OCI-LY1 (cell line): ENCODE data around the gene AHCY.

ENCODE experiments used
- EZH2 ChIP-seq: fragments of 200-600 bp; sonication (generic), shearing (Covaris generic); IDR thresholded peaks from 2 replicates; pipeline ENCODE4 v1.8.0; 2017; ENCODE audit warnings: borderline replicate concordance, mixed run types, mild to moderate bottlenecking, antibody characterized with exemption, low read length, moderate library complexity, mixed read lengths
- TF ChIP-seq, protein P1 (sequence below): fragments of 200-600 bp; sonication (generic), shearing (Covaris generic); IDR thresholded peaks from 2 replicates; pipeline ENCODE4 v1.5.1; 2017; ENCODE audit warnings: mild to moderate bottlenecking, antibody characterized with exemption, low read length, moderate library complexity, mixed read lengths

DNA sequence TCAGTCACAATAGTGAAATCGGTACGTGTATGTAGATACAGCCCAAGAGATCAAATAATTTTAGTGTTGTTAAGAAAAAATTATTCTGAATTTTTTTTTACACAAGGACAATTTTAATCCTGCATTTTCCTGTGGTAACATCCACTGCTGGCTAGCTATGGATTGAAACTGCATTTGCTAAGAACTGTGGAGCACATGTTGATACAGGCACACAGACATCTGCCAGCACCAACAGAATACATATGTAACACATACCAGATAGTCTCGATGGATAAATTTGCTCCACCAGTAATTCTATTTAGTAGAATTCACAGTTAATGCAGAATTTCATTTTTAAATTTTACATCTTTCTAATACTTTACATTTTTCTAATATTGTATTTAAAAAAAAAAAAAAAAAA lies 59.8 kb downstream of the AHCY start:
- TF ChIP-seq, protein P1, sequence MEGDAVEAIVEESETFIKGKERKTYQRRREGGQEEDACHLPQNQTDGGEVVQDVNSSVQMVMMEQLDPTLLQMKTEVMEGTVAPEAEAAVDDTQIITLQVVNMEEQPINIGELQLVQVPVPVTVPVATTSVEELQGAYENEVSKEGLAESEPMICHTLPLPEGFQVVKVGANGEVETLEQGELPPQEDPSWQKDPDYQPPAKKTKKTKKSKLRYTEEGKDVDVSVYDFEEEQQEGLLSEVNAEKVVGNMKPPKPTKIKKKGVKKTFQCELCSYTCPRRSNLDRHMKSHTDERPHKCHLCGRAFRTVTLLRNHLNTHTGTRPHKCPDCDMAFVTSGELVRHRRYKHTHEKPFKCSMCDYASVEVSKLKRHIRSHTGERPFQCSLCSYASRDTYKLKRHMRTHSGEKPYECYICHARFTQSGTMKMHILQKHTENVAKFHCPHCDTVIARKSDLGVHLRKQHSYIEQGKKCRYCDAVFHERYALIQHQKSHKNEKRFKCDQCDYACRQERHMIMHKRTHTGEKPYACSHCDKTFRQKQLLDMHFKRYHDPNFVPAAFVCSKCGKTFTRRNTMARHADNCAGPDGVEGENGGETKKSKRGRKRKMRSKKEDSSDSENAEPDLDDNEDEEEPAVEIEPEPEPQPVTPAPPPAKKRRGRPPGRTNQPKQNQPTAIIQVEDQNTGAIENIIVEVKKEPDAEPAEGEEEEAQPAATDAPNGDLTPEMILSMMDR: no peak
- TF ChIP-seq EZH2: no peak
